HG03135 (cell line): ENCODE measurements around the gene DAGLA.

ENCODE experiments used
- ATAC-seq: cut with Tn5 transposase; IDR thresholded peaks from one replicate; pipeline ENCODE4 v1.9.1; 2021; ENCODE audit warnings: mild to moderate bottlenecking, moderate library complexity; ENCODE audit not compliant: unreplicated experiment

DAGLA gene

GRCh38 chr11:61760946-61761345 lies 80.8 kb downstream of the DAGLA start:
- no peak for ATAC-seq

GRCh38 chr11:61761440-61762222 lies 81.4 kb downstream of the DAGLA start:
- no peak for ATAC-seq

GRCh38 chr11:61762223-61762615 lies 82.0 kb downstream of the DAGLA start:
- ATAC-seq: no peak

GRCh38 chr11:61762798-61763197 lies 82.6 kb downstream of the DAGLA start:
- ATAC-seq: no peak

GRCh38 chr11:61763930-61764605 lies 83.9 kb downstream of the DAGLA start:
- no peak for ATAC-seq

GRCh38 chr11:61764606-61765260 lies 84.5 kb downstream of the DAGLA start:
- ATAC-seq: no peak

- ATAC-seq: no peak
These were observed 85.5 kb downstream of the DAGLA start for GRCh38 chr11:61765550-61766253.

GRCh38 chr11:61766353-61766841 lies 86.2 kb downstream of the DAGLA start:
- ATAC-seq: no peak

- no peak for ATAC-seq
These were observed 88.3 kb downstream of the DAGLA start for GRCh38 chr11:61768376-61769076.

- ATAC-seq: no peak
These were observed 89.2 kb downstream of the DAGLA start for GRCh38 chr11:61769169-61769920.

- ATAC-seq: no peak
These were observed 89.9 kb downstream of the DAGLA start for GRCh38 chr11:61769946-61770683.

- ATAC-seq: no peak
These were observed 91.2 kb downstream of the DAGLA start for GRCh38 chr11:61771195-61771894.

- ATAC-seq: no peak
These were observed 91.8 kb downstream of the DAGLA start for GRCh38 chr11:61771985-61772455.

- ATAC-seq: no peak
These were observed 93.2 kb downstream of the DAGLA start for GRCh38 chr11:61773356-61773755.

GRCh38 chr11:61773809-61774208 lies 93.6 kb downstream of the DAGLA start:
- ATAC-seq: no peak

- no peak for ATAC-seq
These were observed 94.2 kb downstream of the DAGLA start for GRCh38 chr11:61774411-61774810.

GRCh38 chr11:61775106-61775505 lies 94.9 kb downstream of the DAGLA start:
- no peak for ATAC-seq
